ENCODE data around the gene RAPGEF6.
"Not testable (repeated sequence)": the region's sequence is repeated elsewhere in the genome, so short reads cannot be mapped to it uniquely, and the experiment has no call there.

RAPGEF6 gene

DNA sequence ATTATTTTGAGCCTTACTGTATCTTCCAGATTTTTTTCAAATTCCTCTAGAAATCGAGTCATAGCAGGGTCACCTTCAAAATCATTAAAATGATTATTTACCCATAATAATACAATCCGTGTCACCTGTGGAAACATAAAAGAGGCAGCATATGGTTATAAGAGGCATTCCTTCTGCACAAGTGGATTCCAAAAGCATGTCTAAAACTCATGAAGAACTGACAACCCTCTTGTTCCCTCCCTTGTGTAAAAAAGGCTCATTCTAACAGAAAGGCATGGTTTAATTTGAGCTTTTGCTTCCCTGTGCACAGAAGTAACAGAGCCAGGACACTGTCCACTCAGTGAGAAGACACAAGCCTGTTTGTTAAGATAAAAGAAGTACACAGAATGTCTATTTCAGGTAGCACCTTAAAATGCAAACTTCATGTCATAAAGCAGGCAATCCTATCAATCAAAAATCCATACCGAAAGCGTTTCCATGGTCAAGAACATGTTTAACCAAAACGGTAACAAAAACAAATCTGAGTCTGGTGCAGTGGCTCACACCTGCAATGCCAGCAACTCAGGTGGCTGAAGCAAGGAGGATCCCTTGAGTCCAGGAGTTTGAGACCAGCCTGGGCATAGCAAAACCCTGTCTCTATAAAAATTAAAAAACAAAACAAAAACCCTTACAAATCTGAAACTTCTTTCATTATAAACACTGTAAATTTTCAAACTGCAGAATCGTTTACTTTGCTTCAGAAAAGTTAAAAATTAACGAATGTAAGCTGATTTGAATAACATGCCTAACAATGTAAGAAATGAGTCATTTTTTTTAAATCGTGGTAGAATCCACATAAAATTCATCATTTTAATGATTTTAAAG is 139.3 kb downstream of the RAPGEF6 start:
- no peak for FAIRE-seq

DNA sequence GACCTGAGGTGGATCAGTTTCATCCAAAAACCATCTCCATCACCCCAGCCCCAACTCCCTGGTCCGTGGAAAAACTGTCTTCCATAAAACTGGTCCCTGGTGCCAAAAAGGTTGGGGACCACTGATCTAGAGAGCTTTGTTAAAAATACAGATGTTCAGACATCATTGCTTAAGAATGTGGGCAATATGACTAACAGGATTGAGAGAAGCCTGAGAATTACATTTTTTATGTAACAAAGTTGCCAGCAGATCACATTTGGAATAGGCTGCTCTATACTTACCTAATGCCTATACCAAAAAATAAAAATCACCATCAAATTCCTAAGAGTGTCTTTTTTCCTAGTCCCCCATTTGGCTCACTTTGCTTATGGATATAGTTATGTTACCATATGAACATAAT is 143.3 kb downstream of the RAPGEF6 start:
- FAIRE-seq = no peak

DNA sequence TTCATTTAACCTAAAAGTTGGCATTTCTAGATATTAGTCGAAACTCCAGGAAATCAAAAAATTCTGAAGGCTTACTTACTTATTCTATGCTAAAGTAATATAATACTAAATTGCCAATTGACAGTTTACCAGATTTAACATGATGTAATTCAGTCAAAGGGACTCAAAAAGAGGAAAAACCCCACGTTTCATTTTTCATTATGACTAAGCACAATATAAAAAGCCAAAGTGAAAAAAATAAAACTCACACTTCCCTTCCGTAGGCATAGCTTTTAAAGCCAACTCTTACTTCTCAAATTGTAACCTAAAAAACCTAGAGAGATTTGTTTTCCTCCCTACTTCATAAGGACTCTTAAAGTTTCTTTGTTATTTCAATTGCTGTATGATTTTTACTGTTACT is 146.6 kb downstream of the RAPGEF6 start:
- FAIRE-seq = no peak

DNA sequence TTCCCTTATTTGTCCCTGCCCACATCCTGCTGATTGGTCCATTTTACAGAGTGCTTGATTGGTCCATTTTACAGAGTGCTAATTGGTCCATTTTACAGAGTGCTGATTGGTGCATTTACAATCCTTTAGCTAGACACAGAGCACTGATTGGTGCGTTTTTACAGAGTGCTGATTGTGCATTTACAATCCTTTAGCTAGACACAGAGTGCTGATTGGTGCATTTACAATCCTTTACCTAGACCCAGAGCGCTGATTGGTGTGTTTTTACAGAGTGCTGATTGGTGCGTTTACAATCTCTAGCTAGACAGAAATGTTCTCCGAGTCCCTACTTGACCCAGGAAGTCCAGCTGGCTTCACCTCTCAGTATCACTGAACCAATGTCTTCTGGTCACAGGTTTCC is 147.7 kb downstream of the RAPGEF6 start:
- FAIRE-seq = not testable (repeated sequence)

DNA sequence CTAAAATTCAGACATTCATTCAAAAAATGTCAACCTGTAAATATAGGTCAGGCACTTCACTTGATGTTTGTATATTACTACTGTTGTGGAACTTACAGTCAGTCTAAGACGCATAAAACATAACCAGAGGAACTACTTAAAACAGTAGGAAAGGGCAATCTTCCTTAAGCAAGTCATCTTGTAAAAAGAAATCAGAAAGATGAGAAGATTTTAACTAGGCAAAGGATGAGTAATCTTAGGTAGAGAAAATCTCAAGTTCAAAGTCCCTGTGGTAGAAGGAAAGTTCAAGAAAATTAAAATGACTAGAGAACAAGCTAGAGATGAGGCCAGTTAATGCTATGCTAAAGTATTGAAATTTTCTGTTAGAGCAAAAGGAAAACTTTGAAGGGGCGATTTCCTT is 152.4 kb downstream of the RAPGEF6 start:
- no peak for FAIRE-seq

DNA sequence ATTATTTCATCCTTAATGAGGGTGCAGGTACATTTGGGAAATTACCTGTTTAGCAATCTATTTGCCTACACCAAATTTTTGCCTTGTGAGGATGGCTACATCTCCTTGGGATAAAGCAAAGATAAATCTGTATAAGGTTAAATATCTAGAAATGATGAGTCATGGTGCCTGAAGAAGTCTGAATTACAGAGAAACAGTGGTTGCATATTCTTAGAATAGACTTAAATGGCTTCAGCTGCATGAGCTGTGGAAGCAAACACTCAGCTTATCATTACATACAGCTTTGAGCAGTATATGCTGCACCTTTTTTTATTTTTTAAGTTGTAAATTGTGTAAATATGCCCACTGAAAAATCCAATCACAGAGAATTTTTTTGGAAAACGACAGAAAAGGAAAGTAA is 153.5 kb downstream of the RAPGEF6 start:
- FAIRE-seq = no peak

DNA sequence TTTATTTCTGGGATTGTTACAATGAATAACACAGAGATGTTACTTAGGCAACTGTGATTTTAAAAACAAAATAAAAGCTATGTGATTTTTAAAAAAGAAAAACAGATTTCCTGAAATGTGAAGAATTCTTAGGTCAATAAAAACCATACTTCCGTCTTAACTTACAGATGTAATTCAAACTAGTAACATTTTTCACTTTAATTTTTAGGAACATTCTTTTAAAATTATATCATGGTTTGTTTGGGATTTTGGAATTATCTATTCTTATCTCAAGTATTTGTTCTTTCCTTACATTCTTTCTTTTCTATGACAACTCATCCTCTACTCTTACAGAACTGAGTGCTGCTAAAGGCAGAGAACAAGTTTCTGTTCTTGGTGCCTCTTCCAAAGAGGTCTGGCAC is 159.5 kb downstream of the RAPGEF6 start:
- no peak for FAIRE-seq

DNA sequence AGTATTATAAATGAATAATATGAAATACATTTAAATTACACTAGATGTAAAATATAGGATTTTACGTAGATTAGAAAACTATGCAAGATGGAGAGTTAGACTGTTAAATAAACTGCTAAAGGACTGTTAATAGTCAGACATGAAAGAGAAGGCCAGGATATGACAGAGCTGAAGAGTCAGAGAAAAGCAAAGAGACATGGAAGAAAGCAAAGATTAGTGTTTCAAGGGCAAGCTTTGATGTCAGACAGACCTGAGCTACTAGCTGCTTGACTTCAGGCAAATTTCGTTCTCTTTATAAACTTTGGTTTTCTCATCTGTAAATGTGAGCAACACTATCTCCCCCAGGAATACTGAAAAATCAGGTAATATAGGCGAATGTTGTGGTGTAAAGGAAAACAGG is 161.3 kb downstream of the RAPGEF6 start:
- no peak for FAIRE-seq

DNA sequence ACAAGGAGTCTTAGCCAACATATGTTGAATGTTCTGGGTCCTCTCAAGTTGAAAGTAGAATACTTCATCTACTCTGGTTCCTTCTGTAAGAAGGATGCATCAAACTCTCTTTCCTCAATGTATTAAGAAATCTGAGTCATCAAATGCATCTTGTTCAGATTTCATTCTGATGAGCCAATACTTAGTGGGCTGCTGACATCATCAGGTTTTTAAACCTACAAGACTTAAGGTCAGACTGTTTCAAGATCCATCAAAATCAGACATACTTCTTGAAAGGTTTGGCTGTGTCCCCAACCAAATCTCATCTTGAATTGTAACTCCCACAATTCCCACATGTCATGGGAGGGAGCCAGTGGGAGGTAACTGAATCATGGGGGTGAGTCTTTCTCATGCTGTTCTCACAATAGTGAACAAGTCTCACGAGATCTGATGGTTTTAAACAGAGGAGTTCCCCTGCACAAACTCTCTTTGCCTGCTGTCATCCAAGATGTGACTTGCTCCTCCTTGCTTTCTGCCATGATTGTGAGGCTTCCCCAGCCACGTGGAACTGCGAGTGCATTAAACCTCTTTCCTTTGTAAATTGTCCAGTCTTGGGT is 168.8 kb downstream of the RAPGEF6 start:
- FAIRE-seq = no peak

DNA sequence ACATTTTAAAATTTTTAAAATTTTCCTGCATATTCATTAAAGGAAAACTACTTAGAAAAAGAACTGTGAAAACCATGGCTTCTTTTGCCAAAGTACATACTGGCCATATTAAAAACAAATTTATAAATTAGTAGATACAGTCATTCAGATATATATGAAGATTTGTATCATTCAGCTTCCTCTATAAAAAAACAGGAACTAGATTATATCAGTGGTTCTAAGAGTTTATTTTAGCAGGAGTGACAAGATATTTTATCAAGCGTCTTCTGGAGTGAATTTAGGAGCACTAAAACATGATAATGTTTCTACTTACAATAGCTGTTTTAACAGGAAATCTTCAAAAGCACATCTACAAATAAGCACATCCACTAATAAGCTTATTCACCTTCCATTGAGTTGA is 171.4 kb downstream of the RAPGEF6 start:
- FAIRE-seq = no peak

DNA sequence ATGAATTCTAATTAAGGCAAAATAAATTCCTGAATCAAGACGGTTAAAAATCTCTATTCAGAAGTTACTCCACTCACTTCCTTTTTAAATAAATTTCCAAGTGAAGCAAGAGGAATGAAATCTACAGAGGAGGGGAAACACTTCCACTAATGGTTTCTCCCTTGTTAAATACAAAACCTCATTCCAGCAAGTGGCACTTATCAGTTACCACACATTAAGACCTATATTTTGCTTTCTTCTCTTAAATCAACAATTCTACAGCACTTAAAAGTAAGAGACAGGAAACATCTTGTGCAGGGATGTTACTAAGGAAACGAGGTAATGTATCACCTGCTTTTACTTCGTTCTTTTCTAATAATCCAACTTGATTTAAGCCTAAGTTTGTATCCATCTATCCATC is 172.6 kb downstream of the RAPGEF6 start:
- FAIRE-seq = no peak

DNA sequence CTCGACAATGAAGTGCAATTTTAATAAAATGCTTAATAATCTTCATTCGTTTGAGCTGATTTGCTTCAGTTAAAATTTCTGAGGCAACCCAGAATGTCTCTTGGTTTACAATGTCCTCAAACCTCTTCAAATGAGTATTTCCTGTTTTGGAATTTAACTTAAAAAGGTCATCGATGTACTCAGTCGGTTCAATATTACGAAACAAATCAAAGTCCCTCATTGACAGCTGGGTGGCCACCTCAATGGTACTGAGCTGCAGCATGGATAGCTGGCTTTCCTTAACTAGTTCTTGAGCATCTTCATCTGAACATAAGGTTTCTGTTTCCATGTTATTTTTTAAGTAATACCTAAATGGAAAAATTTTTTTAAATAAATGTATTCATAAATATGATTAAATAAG is 173.3 kb downstream of the RAPGEF6 start:
- no peak for FAIRE-seq

DNA sequence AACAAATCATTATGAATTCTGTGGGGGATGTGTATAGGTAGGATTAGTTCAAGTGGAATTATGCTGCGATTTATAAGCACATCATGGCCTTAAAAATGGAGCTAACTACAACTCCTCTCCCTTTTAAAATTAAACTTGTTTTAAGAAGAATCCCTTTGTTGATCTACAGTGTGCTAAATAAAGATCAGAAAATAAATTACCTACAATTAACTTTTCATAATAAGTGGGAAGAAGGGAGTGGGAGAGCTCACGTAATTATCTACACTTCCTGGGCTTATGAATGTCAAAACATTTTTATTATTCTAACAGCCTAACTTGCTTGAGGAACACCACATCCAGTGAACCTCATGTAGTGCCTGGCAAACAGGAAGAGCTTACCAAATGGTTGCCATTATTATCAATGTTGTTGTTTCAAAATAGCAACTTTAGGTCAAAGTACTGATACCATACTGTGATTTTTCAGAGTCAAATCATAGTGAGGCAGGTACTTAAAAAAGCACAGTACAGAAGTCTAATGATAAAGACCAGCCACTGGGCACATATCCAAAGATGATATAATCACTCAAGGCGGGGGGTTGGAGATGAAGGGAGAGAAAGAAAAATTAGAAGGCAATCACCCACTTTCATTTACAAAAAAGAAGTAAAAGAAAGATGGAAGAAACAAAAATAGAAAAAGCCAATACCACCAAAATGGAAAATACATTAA is 174.0 kb downstream of the RAPGEF6 start:
- peak; percentile 82 for FAIRE-seq

DNA sequence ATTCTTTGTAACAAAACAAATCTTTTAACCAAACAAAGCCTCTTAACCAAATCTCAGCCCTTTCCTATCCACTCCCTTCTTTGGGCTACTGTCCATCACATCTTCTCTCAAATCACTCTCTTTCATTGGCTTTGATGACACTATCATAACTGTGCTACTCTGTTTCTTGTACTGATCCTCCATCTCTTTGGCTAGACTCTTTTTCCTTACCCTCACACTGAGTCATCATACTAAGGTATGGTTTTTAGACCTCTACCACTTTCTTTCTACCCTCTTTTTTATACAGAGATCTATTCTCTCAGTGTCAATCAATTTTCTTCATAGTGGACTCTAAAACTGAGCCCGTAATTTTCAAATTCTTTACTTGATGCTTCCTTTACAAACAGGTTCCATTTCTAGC is 174.9 kb downstream of the RAPGEF6 start:
- FAIRE-seq = no peak

DNA sequence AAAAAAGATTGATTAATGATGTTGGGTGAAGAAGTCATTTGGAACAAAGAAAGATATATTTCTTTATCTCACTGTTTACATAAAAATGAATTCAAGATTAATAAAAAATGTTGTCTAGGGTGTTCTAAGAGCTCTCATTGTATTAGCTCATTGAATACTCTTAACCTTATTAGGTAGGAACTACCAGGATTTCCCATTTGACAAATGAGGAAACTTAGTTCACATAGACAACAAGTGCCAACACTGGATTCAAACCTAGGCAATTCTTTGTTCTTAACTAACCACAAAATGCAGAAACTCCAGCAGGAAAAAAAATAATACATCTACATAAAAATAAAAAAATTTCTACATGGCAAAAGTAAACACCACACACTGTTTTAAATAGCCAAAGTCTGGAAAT is 175.8 kb downstream of the RAPGEF6 start:
- no peak for FAIRE-seq

DNA sequence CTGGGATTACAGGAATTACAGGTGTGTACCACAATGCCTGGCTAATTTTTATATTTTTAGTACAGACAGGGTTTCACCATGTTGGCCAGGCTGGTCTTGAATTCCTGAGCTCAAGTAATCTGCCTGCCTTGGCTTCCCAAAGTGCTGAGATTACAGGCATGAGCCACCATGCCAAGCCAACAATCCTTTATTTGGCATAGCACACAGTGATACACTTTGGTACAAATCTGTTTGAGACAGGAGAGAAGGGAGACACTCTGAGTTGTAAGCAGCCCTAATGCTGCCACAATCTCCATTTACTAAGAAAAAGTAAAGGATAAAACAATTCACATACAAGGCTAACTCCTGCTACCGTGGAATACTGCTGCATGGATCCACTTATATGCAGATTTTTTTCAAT is 177.8 kb downstream of the RAPGEF6 start:
- no peak for FAIRE-seq

DNA sequence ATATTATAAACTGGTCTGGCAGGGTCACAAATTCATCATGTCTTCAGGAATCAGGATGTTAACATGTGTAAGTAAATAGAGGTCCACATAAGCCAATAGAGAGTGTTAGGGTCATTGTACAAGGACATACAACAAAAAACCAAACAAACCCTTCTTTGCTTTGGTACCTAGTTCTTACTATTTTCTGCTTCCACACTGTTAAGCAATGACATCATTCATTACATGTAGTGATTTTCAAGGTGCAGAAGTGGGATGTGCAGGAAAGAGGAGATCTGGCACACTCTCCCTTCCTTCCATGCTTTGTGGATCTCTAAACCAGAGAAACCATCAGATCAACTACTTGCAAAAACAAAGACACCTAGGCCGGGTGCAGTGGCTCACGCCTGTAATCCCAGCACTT is 184.1 kb downstream of the RAPGEF6 start:
- FAIRE-seq = no peak

DNA sequence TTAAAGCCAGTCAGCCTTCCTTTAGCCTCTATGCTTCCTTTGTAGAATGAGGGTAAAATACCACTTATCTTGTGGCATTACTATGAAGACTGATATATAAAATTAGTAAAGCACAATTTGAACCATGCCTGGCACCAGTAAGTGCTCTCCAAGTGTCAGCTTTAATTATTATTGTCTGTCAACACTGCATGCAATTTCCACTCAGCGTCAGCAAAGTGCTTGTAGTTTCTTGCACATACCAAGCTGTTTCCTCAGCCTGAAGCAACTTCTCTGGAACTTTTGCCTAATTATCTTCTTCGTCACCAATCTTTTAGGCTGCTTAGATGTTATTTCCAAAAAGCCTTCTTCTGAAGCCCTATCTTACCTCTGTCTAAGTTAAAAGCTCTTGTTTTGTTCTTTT is 193.8 kb downstream of the RAPGEF6 start:
- no peak for FAIRE-seq

DNA sequence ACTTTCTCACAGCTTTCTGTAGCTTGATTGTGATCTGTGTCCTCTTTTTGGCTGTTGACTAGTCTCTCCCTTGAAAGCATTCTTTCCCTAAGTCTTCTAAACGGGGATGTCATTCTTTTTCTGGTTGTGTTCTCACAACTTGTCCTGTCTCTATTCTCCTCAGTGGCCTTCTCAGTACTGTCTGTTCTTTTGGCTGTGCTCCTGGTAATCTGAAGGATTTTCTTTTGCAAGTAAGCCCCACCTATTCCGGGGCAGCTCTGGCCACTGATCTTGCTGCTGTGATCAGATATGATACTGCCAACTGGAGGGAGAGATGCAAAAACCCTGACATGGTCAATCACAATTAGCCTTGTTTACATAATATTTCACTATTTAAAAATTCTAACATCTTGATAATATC is 198.9 kb downstream of the RAPGEF6 start:
- no peak for FAIRE-seq

DNA sequence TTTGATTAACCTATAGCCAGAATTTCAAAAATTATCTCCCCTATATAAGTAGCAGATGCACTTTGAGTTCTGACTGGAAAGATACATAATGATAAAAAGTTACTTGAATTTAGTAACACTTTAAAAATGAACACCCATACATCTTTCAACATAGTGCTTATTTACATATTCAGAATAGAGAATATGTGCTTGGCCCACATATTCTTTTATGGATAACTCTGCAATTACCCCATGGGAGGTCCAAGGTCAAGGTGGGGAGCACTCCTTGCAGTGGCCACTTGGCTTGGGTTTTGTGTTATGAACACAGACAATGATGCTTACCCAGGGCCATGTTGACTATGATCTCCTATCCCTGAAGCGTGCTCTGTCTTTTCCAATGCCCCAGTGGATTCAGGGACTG is 201.9 kb downstream of the RAPGEF6 start:
- no peak for FAIRE-seq

DNA sequence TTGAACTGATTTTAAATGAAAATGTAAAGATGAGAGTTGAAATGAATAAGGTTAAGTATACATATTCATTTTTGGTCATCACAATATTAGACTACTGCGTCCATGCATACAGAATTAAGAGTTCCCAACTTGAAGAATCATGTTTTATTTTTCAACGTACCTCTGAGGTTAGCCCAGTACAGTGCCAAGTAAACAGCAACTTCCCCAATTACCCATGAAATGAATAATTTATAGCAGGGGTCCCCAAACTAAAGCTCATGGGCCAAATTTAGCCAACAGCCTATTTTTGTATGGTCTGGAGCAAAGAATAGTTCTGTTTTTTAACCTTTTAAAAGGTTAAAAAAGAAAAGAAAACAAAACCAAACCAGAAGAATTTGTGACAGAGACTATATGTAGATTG is 203.2 kb downstream of the RAPGEF6 start:
- no peak for FAIRE-seq

DNA sequence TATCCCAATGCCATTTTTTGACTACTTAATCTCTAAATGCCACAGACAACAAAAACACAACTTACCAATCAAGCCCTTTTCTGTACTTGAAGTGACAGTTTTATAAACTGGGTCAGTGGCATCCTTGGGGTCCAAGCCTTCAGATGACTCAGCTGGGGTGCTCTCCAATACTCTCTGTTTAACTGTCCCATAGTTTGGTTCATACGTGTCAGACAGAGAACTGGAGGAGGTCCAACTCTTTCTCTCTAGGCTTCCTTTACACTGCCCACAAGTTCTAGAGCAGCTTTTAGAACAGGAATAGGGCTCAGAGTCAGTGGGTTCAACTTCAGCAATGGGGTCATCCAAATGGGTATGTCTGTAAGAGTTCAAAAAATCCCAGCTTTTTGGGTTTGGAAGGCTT is 204.2 kb downstream of the RAPGEF6 start:
- FAIRE-seq = no peak

DNA sequence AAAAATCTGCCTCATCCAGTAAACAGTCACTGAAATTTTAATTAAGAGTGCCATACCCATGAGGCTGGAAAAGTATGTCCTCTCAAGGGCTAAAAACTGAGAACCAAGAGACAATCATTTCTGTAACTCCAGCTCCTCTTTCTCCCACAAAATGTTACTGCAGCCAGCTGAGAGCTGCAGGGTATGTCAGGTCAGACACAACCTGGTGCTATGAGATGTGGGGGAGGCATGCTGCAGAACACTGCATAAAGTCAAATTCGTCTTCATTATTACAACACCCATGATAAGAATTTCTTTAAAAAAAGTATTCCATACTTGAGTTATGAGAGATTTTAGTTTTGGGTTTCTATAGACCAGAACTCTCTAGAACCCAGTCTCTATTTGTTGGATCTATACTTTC is 209.0 kb downstream of the RAPGEF6 start:
- no peak for FAIRE-seq

DNA sequence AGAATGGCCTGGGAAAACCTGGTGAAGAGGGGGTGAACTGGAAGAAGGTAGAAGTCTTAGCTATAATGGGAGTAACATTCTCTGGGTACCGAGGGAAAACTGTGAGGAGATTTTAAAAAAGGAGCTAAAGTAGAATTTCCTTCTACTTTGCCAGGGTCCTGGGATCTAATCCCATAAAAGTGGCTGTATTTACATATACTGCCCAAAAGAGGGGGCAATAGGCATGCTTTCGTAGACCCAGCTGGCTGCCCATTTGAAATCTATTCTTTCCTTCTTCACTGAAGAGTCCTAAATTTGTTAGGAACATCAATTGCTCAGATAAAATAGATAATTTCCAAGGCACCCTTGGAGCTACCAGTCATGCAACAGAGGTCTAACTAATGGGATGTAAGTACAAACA is 212.0 kb downstream of the RAPGEF6 start:
- FAIRE-seq = no peak

All from endometrium (tissue), 2 donors.